Prostate gland (tissue), 2 donors: ENCODE data around the gene OSBPL2.

Experiments
- CTCF ChIP-seq, 4 experiments: fragments of 200-600 bp in 2 of 4; fragments of 450-650 bp in 2 of 4; sonication (generic) in 2 of 4; IDR thresholded peaks; 1 replicate in 3 of 4; 2 replicates in 1 of 4; pipeline ENCODE4 v1.5.1; 2016 to 2019; ENCODE audit warnings: antibody characterized with exemption in 4 of 4, mild to moderate bottlenecking in 2 of 4, moderate library complexity in 2 of 4
- POLR2A ChIP-seq: fragments of 450-650 bp; IDR thresholded peaks from one replicate; pipeline ENCODE4 v1.6.1; 2016; ENCODE audit warnings: antibody characterized with exemption, mild to moderate bottlenecking
- POLR2AphosphoS5 ChIP-seq: sonication (generic); formaldehyde crosslinking; IDR thresholded peaks from one replicate; pipeline ENCODE4 v1.6.1; 2017; ENCODE audit warnings: antibody characterized with exemption

- TF ChIP-seq CTCF (IDR thresholded peaks at IDR 0.05) (no peak), POLR2AphosphoS5 (no peak), POLR2A (no peak)
These were observed 1.4 kb upstream of the OSBPL2 start for GRCh38 chr20:62236766-62237513.
